Stomach (tissue), 4 donors: ENCODE results near the gene CCDC6.

Experiments
- POLR2A ChIP-seq, 4 donors: fragments of 450-650 bp; IDR thresholded peaks; one replicate each; pipeline ENCODE4 v1.6.1; 2016; ENCODE audit warnings: antibody characterized with exemption in 4 of 4, control low read depth in 2 of 4, mild to moderate bottlenecking in 1 of 4, moderate library complexity in 1 of 4
- TF ChIP-seq, protein P1 (sequence below), 7 experiments: fragments of 450-650 bp in 4 of 7; fragments of 200-600 bp in 3 of 7; sonication (generic) in 3 of 7; IDR thresholded peaks; one replicate each; pipeline ENCODE4 v1.5.1; 2016 to 2019; ENCODE audit warnings: antibody characterized with exemption in 7 of 7, control low read depth in 2 of 7, mild to moderate bottlenecking in 1 of 7

DNA sequence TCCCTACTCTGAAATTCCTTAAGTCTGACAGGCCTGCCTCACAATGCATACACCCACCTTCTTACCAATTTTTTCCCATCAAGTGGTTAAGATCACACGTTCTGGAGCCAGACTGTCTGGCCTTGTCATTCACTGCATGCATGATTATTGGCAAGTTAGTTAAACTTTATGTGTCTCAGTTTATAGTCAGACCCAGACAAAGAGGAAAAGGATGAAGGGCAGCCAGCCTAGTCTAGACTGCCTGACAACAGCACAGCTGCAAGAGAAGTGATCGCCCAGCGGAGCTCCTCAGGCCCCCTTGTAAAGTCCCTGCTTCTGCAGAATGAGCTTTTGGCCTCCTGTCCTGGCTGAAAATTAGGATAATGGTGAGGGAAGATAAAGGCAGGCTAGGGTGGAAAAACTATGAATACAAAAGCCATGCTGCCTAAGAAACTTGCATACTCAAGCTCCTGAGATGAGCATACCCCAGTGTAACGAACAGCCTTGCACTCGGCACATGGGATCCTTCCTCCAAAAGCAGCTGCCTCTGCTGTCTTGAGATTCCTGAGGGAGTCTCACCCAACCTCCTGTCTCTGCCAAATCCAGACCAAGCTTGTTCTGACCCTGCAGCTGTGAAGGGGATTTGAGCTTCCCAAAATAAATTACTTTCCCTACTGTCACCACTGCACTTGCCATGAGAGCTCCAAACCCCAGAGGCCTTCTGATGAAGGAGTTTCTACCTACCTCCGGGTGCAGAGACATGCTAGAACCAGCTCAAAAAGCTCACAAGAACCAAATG, 126.4 kb downstream of the CCDC6 start:
- no peak for TF ChIP-seq POLR2A (IDR thresholded peaks at IDR 0.05)
- TF ChIP-seq, protein P1, sequence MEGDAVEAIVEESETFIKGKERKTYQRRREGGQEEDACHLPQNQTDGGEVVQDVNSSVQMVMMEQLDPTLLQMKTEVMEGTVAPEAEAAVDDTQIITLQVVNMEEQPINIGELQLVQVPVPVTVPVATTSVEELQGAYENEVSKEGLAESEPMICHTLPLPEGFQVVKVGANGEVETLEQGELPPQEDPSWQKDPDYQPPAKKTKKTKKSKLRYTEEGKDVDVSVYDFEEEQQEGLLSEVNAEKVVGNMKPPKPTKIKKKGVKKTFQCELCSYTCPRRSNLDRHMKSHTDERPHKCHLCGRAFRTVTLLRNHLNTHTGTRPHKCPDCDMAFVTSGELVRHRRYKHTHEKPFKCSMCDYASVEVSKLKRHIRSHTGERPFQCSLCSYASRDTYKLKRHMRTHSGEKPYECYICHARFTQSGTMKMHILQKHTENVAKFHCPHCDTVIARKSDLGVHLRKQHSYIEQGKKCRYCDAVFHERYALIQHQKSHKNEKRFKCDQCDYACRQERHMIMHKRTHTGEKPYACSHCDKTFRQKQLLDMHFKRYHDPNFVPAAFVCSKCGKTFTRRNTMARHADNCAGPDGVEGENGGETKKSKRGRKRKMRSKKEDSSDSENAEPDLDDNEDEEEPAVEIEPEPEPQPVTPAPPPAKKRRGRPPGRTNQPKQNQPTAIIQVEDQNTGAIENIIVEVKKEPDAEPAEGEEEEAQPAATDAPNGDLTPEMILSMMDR (IDR thresholded peaks at IDR 0.05) = no peak
